Stimulated activated CD4-positive, alpha-beta T cell treated with anti-CD3 and anti-CD28 coated beads, TNF-alpha, amount 100 ng/mL, for 1 hour (primary cell): ENCODE measurements around the gene ASCL3.
"Not testable (repeated sequence)": the region's sequence is repeated elsewhere in the genome, so short reads cannot be mapped to it uniquely, and the experiment has no call there.

Experiments
- DNase-seq, 3 donors: peaks; one replicate each; pipeline ENCODE4 v3.0.0-alpha.2; 2020; ENCODE audit warnings: low read depth in 3 of 3, low spot score in 1 of 3

The ASCL3 gene, protein sequence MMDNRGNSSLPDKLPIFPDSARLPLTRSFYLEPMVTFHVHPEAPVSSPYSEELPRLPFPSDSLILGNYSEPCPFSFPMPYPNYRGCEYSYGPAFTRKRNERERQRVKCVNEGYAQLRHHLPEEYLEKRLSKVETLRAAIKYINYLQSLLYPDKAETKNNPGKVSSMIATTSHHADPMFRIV

DNA sequence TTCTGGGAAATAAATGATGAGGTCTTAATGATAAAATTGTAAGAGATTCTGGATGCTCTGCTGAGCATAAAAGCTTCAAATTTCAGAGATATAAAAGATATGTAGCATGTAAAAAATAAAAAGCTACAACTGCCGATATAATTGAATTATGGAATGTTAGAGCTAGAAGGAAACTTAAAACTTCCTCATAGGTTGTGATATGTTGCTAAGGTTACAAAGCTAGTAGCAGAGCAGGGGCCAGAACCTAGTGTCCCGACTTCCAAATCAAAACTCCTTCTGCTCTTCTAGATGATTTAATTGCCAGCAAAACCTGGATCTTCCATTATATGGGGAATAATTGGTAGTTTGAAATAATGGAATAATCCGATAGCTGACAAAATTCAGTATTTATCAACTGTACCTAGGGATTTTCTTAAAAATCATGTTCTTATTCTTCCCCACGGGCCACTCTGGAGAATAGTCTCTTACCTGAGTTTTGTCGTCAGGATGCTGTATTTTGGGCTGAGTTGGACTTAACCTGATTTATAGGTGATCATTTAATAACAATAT is at the start of gene ASCL3:
ASCL3 (minus strand) TSS at position 499 of the 549 bp plus-strand sequence. CDS start 4,855 bp downstream, outside the sequence.
- no peak for DNase-seq

GRCh38 chr11:8989453-8989852 is 46.6 kb upstream of the ASCL3 start:
- no peak for DNase-seq

- DNase-seq, result no peak
Measured at GRCh38 chr11:8988329-8989234, 45.8 kb upstream of the ASCL3 start.

- no peak for DNase-seq
Measured at GRCh38 chr11:8987446-8987845, 44.6 kb upstream of the ASCL3 start.

GRCh38 chr11:8986772-8987171 is 44.0 kb upstream of the ASCL3 start:
- DNase-seq, result not testable (repeated sequence)

DNA sequence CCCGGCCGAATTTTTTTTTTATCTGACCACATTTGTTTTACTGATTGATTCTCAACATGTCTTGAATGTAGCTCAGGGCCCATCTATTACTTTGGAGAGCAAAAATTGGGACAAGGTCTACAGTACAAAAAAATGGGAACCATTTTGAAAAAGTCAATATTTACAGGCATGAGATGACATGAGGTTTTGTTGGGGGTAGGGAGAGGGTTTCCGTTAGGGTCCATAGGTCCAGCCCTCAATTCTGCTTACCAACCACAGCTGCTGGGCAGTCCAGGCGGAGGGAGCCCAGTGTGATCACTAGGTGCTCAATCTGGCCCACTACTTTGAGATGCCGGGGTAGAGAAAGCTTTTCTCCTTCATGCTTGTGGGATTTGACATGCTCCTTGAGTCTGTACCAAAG is 42.6 kb upstream of the ASCL3 start:
- no peak for DNase-seq

GRCh38 chr11:8983552-8983951 is 40.7 kb upstream of the ASCL3 start:
- DNase-seq, result no peak

GRCh38 chr11:8980485-8980884 is 37.7 kb upstream of the ASCL3 start:
- DNase-seq, result no peak

DNA sequence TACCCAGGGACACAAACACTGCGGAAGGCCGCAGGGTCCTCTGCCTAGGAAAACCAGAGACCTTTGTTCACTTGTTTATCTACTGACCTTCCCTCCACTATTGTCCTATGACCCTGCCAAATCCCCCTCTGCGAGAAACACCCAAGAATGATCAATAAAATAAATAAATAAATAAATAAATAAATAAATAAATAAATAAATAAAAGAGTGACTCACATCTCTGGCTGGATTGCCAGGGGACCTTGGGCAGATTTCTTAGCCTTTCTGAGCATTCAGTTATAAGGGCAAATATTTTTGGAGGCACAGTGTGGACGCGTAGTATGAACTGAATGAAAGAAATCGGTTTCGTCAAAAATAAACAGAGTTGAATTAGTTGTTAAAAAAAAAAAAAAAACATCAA is 36.5 kb upstream of the ASCL3 start:
- not testable (repeated sequence) for DNase-seq

DNA sequence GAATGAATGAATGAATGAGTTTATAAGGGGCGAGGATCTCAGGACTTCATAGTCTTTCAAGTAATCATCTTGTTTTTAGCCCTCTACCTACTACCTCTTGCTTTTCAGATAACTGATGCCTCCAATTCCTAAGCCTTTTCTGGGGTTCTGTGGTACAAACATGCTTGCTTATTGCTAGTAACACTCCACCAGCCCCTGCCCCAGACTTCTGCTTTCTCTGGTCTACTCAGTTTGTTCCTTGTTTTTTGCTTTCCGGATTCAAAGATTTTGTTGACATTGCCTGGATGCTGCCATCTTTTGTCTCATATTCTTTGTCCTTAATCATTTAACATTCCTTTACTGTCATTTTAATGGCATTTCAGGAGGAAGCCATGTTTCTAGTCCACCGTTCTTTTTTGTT is 30.3 kb upstream of the ASCL3 start:
- DNase-seq, result no peak

- DNase-seq, result no peak
Measured at GRCh38 chr11:8971924-8972316, 29.1 kb upstream of the ASCL3 start.

GRCh38 chr11:8971196-8971923 is 28.5 kb upstream of the ASCL3 start:
- no peak for DNase-seq

- no peak for DNase-seq
Measured at GRCh38 chr11:8967184-8967583, 24.4 kb upstream of the ASCL3 start.

- peak; percentile 24 to 63 (median 37) for DNase-seq
Measured at GRCh38 chr11:8964324-8965320, 21.8 kb upstream of the ASCL3 start, which contains the start of gene TMEM9B. Gene TMEM9B, minus strand, starts transcription at chr11:8964442. Its CDS starts 129 bp downstream, at chr11:8964313.

- DNase-seq, result peak; percentile 36 to 54 (median 38)
Measured at GRCh38 chr11:8963569-8964323, 20.9 kb upstream of the ASCL3 start.

- DNase-seq, result no peak
Measured at GRCh38 chr11:8962841-8963240, 20.0 kb upstream of the ASCL3 start.

- DNase-seq, result no peak
Measured at GRCh38 chr11:8961401-8961800, 18.6 kb upstream of the ASCL3 start.

DNA sequence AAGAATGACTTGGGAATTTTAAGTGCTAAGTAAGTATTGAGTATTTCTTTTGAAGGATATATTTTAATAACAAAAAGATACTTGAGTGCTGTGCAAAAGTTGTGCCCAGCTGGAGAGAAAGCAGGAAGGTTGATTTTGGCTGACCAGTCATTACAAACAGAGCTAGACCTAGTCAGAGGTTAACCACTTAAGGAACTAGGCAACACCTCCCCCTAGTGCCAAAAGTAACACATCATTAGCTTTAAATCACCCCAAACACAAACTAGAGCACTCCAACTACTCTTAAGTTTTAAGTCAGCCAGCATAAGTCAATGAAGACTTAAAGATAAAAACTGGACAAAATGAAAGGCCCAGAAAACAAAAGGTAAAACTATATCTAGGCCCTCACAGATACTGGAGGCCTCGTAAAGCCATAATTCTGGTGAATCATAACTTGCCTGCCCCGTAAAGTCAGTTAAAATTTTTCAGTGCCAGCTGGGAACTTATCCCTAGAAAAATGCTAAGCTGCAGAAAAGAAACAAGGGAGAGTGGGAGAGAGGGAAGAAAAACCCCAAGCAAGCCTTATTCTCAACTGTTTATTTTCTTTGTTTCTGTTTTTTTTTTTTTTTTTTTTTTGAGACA is 16.8 kb upstream of the ASCL3 start:
- no peak for DNase-seq

DNA sequence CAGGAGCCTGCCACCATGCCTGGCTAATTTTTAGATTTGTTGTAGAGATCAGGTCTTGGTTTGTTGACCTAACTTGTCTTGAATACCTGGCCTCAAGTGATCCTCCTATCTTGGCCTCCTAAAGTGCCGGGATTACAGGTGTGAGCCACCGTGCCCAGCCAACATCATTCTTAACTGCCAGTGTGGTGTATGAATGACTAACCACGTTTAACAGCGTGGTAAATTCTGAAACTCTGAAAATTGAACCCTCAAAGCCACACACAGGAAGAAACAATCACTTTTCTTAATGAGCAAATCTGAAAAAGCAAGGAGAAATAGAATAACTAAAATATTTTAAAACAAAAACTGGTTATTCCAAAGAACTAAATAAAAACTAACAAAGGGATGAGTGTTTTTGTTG is 14.0 kb upstream of the ASCL3 start:
- DNase-seq, result no peak
